Superior temporal gyrus (tissue), 1 donor: ENCODE measurements around the gene HOXD8.
A peak's percentile ranks its signal among the peaks of the same experiment; 100 is the strongest.

ENCODE experiments used
- DNase-seq: peaks from one replicate; pipeline ENCODE4 v3.0.0-alpha.2; 2016; ENCODE audit errors: extremely low spot score

Gene HOXD8

GRCh38 chr2:176128982-176129796, at the start of gene HOXD8:
Gene HOXD8, plus strand, starts transcription at chr2:176129705. Its CDS starts 662 bp downstream, at chr2:176130367.
- DNase-seq, result no peak

GRCh38 chr2:176079831-176080539, 49.5 kb upstream of the HOXD8 start:
- no peak for DNase-seq

GRCh38 chr2:176080540-176081375, 48.7 kb upstream of the HOXD8 start:
- no peak for DNase-seq

- DNase-seq, result no peak
Measured at GRCh38 chr2:176081376-176081836, 48.1 kb upstream of the HOXD8 start.

GRCh38 chr2:176081837-176082524, 47.5 kb upstream of the HOXD8 start:
- no peak for DNase-seq

- no peak for DNase-seq
Measured at GRCh38 chr2:176082525-176082823, 47.0 kb upstream of the HOXD8 start.

- no peak for DNase-seq
Measured at GRCh38 chr2:176082824-176083751, 46.4 kb upstream of the HOXD8 start.

GRCh38 chr2:176083796-176084261, 45.7 kb upstream of the HOXD8 start, which contains the start of gene EVX2:
Gene EVX2, minus strand, starts transcription at chr2:176083962. Its CDS starts 186 bp downstream, at chr2:176083776.
- DNase-seq, result no peak

GRCh38 chr2:176084611-176085119, 44.8 kb upstream of the HOXD8 start:
- DNase-seq, result no peak

- DNase-seq, result no peak
Measured at GRCh38 chr2:176085120-176085788, 44.3 kb upstream of the HOXD8 start.

- peak; percentile 65 for DNase-seq
Measured at GRCh38 chr2:176085861-176086771, 43.4 kb upstream of the HOXD8 start.

- DNase-seq, result no peak
Measured at GRCh38 chr2:176087330-176088047, 42.0 kb upstream of the HOXD8 start.

GRCh38 chr2:176088048-176088936, 41.2 kb upstream of the HOXD8 start:
- no peak for DNase-seq

GRCh38 chr2:176088937-176089842, 40.3 kb upstream of the HOXD8 start:
- DNase-seq, result no peak

GRCh38 chr2:176089843-176090395, 39.6 kb upstream of the HOXD8 start:
- no peak for DNase-seq
